ENCODE results near the gene LIAS.
"Not testable (repeated sequence)": the region's sequence is repeated elsewhere in the genome, so short reads cannot be mapped to it uniquely, and the experiment has no call there.

The LIAS gene

GRCh38 chr4:39458505-39459300 is at the start of gene LIAS, which contains the start of gene RPL9:
LIAS (plus strand) TSS chr4:39459056; CDS start chr4:39459118, 62 bp downstream.
RPL9 (minus strand) TSS chr4:39458922; CDS start chr4:39458439, 483 bp downstream.
- peak; percentile 99 for DNase-seq (ENCODE audit: low read depth)

GRCh38 chr4:39410415-39410814 is 48.4 kb upstream of the LIAS start:
- peak; percentile 29 for DNase-seq (ENCODE audit: low read depth)

- not testable (repeated sequence) for DNase-seq (ENCODE audit: low read depth)
Observed at GRCh38 chr4:39411561-39411960, 47.3 kb upstream of the LIAS start.

- no peak for DNase-seq (ENCODE audit: low read depth)
Observed at GRCh38 chr4:39415678-39416283, 43.1 kb upstream of the LIAS start.

GRCh38 chr4:39422247-39422646 is 36.6 kb upstream of the LIAS start:
- no peak for DNase-seq (ENCODE audit: low read depth)

GRCh38 chr4:39425297-39425696 is 33.6 kb upstream of the LIAS start:
- DNase-seq (ENCODE audit: low read depth): not testable (repeated sequence)

GRCh38 chr4:39426728-39427127 is 32.1 kb upstream of the LIAS start:
- DNase-seq (ENCODE audit: low read depth): no peak

GRCh38 chr4:39427520-39428114 is 31.2 kb upstream of the LIAS start:
- no peak for DNase-seq (ENCODE audit: low read depth)

GRCh38 chr4:39429476-39430334 is 29.2 kb upstream of the LIAS start:
- no peak for DNase-seq (ENCODE audit: low read depth)

- DNase-seq (ENCODE audit: low read depth): no peak
Observed at GRCh38 chr4:39433878-39434492, 24.9 kb upstream of the LIAS start.

- no peak for DNase-seq (ENCODE audit: low read depth)
Observed at GRCh38 chr4:39435659-39436563, 22.9 kb upstream of the LIAS start.

GRCh38 chr4:39441593-39441992 is 17.3 kb upstream of the LIAS start:
- DNase-seq (ENCODE audit: low read depth): no peak

- no peak for DNase-seq (ENCODE audit: low read depth)
Observed at GRCh38 chr4:39442998-39443397, 15.9 kb upstream of the LIAS start.

- no peak for DNase-seq (ENCODE audit: low read depth)
Observed at GRCh38 chr4:39446483-39446841, 12.4 kb upstream of the LIAS start.

- peak; percentile 79 for DNase-seq (ENCODE audit: low read depth)
Observed at GRCh38 chr4:39446842-39447573, 11.8 kb upstream of the LIAS start.

- DNase-seq (ENCODE audit: low read depth): no peak
Observed at GRCh38 chr4:39450618-39451017, 8.2 kb upstream of the LIAS start.

- DNase-seq (ENCODE audit: low read depth): no peak
Observed at GRCh38 chr4:39451423-39452023, 7.3 kb upstream of the LIAS start.

GRCh38 chr4:39452153-39452859 is 6.5 kb upstream of the LIAS start:
- DNase-seq (ENCODE audit: low read depth): no peak

Data from iris pigment epithelial cell (primary cell).